Cardiac septum (tissue), 1 donor: Measurements from ENCODE around the gene PRSS27. TPM values are rescaled to one million over a fixed set of nuclear protein-coding genes. Genes with fewer than 3 reads are reported as not detected.
"Not testable (repeated sequence)": the region's sequence is repeated elsewhere in the genome, so short reads cannot be mapped to it uniquely, and the experiment has no call there.

Experiments
- DNase-seq: peaks from one replicate; pipeline ENCODE4 v3.0.0-alpha.2; 2020; ENCODE audit warnings: low spot score
- intact Hi-C: fragments of 100-400 bp; cut with DNase I; formaldehyde crosslinking; loops from one replicate; pipeline ENCODE4 v1.14.0; 2022
- total RNA-seq: library from RNA; stranded (reverse); fragmentation: NEBNext Ultra II Directional; extraction: Animal tissue kit (Norgen Biotek cat#: 25700); gene quantifications from one replicate; pipeline ENCODE4 v1.2.1, GENCODE V29; 2021
- donor health status: DM: no; HTN: no; CAD: no.

PRSS27 gene
- total RNA-seq, 1 donor from 2014 or later, result 0.40 TPM

DNA sequence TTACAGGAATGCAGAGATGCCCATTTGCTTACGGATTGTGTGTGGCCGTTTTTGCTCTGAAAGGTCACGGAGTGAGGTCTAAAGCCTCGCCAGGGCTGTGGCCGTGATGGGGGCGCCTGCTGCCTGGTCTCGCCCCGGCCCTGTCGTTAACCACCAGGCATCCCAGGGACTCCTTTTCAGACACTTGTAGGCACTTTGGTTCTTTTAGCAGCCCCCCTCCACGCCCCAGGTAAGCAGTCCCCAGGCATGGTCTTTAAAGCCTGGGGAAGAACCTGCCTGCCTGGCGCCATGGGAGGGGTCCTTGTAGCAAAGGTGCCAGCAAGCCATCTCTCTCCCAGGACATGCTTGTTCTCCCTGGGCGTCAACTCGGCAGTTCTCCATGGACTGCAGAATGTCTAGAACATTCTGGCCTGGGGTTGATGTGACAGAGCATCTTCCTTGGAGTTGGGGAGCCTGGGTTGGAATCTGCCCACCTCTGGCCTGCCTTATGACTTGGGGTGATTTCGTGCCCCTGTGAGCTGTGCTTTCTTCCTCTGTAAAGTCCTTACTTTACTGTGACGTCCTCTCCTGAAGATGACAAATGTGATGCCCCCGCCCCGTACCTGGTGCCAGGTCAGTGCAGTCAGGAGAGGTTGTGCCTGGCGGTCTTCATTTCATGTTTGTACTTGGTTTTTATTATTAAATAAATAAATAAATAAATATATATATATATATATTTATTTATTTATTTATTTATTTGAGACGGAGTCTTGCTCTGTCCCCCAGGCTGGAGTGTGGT, 32.3 kb downstream of the PRSS27 start:
- no peak for DNase-seq
- intact Hi-C loops, result no loop called here

DNA sequence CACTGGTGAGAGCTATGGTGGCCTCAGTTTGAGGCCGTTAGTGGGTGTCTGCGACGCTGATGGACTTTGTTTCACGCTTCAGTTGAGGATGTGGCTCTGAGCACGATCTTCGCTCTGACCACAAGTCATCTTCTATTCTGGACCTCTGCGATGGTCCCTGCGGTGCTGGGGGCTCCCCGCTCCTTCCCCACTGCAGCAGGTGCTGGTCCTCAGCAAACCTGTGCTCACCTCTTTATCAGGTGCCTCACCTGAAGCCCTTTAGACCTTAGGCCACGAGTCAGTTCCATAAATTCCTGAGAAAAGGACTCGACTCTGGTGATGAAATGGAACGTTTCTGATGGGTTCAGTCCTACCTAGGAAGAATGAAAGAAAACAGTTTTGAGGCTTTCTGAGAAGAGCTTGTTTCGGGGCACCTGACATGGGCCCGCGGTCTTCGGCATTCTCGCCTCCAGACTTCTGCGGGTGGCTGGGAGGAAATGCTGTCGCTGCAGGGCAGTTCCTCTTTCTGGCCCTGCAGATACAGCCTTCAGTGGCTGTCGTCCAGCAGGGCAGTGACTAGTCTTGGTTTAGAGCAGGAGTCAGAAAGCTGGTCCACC, 33.0 kb downstream of the PRSS27 start:
- peak; percentile 85 for DNase-seq
- intact Hi-C loops, result no loop called here

- intact Hi-C loops, DNase-seq: not testable (repeated sequence)
These were observed 33.9 kb downstream of the PRSS27 start for GRCh38 chr16:2686075-2686474.

DNA sequence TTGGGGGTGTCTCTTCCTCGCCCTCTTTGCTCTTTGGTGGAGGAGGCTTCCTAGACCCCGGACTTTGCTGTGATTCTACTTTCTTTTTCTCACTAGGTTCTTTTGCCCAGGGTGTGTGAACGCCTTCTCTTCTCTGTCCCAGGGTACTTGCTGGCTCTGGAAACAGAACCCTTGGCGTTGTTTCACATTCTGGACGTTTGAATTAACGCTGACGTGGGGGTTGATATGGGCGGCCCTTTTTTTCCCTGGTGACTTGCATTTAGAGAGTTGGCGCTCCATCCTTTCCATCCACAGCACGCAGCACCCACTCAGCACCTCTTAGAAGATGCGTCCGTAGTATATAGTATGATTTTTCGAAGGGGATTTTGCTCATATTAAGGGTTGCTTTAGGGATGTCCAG, 37.0 kb downstream of the PRSS27 start:
- intact Hi-C loops, result loop anchor here (5.0 kb wide), 1 partner anchor 39 kb away; the partner anchor contains the start of gene PRSS27
- DNase-seq, result not testable (repeated sequence)

- intact Hi-C loops, result loop anchor here (5.0 kb wide), 1 partner anchor 40 kb away; the partner anchor contains the start of gene PRSS27
These were observed 37.6 kb downstream of the PRSS27 start, which contains the start of gene KCTD5 for GRCh38 chr16:2682209-2683021. Gene KCTD5 (plus strand): TSS chr16:2682523. CDS start chr16:2682549, 26 bp downstream.

DNA sequence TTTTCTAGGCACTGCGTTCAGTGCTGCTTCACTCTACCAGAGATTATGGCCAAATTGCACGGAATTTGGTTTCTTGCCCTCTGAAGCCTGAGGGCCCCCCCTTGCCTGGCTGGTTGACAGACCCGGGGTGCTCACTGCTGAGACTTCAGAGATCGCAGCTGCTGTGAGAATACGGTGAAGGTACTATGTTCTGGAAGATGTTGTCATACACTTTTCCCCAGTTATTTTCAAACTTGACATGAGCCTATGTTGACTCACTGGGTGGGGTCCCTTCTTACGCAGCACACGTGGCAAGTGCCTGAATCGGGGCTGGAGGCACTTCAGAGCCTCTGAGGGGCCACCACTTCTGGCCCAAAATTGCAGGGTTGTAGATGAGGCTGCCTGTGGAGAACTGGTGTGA, 39.7 kb downstream of the PRSS27 start:
- intact Hi-C loops, result loop anchor here (5.0 kb wide), 1 partner anchor 42 kb away; the partner anchor contains the start of gene PRSS27
- DNase-seq, result not testable (repeated sequence)

More at GRCh38 chr16:2682209-2683021, 37.6 kb downstream of the PRSS27 start, which contains the start of gene KCTD5:
- DNase-seq, result peak; percentile 98

- DNase-seq, result not testable (repeated sequence)
- intact Hi-C loops, result loop anchor here (5.0 kb wide), 1 partner anchor 42 kb away; the partner anchor contains the start of gene PRSS27
These were observed 40.1 kb downstream of the PRSS27 start for GRCh38 chr16:2679902-2680301.

GRCh38 chr16:2678206-2678965, 41.6 kb downstream of the PRSS27 start:
- DNase-seq, intact Hi-C loops: not testable (repeated sequence)

- DNase-seq, intact Hi-C loops: not testable (repeated sequence)
These were observed 43.1 kb downstream of the PRSS27 start for GRCh38 chr16:2676937-2677336.

DNA sequence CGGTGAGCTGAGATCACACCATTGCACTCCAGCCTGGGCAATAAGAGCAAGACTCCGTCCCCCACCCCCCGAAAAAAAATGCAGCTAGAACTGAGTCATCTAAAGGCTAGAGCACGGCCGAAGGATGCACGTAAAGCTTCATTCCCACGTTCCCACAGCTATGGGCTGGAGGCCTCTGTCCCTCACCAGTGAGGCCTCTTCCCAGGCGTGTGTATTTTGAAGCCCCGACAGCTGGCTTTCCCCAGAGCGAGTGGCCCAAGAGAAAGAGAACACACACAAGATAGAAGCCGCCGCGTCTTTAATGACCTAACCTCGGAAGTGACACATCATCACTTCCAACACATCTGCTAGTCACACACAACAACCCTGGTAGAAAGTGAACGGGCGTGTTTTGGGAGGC, 44.3 kb downstream of the PRSS27 start:
- DNase-seq, result no peak
- intact Hi-C loops, result no loop called here

- intact Hi-C loops, result no loop called here
- DNase-seq, result no peak
These were observed 45.0 kb downstream of the PRSS27 start for GRCh38 chr16:2675021-2675420.

- intact Hi-C loops, result no loop called here
- peak; percentile 99 for DNase-seq
These were observed 46.7 kb downstream of the PRSS27 start for GRCh38 chr16:2673066-2673999.

DNA sequence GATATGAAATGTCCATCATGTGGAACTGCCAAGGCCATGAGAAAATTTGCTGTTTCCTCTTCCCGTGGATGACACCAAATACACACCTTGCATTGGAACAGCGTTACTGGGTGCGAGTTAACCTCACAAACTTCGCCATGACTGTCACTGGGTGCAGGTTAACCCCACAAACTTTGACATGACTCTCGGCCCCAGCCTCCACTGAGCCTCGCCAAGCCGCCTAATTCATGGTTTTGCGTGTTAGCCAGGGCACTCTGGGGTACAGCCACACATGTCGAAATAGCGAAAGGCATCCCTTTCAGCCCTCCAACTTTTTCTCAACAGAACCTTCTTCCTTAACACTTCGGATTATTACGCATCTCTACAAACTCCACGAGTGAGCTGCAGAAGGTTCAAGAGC, 48.3 kb downstream of the PRSS27 start:
- DNase-seq, result no peak
- intact Hi-C loops, result no loop called here

DNA sequence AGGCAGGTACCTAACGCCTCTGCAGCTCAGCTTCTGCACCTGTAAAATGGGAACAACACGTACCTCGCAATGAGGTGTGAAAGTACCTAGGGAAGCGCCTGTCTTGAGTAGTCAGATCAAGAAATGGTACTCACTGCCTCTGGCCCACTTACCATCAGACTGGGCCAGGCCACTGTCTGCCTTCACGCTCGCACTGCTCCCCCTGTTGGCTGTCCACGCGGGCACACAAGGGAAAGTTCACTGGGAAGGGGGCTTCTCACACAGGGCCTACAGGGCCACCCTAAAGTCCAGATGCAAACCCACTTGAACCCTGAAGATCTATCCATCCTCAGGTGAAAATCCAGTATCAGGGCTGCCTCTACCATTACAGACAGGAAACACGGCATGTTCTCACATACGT, 48.8 kb downstream of the PRSS27 start:
- DNase-seq, intact Hi-C loops: not testable (repeated sequence)

GRCh38 chr16:2670017-2670416, 50.0 kb downstream of the PRSS27 start:
- peak; percentile 87 for DNase-seq
- intact Hi-C loops, result not testable (repeated sequence)

GRCh38 chr16:2669587-2669986, 50.4 kb downstream of the PRSS27 start:
- intact Hi-C loops, DNase-seq: not testable (repeated sequence)

- DNase-seq, intact Hi-C loops: not testable (repeated sequence)
These were observed 53.4 kb downstream of the PRSS27 start for GRCh38 chr16:2666671-2667070.

GRCh38 chr16:2664574-2664982, 55.4 kb downstream of the PRSS27 start:
- intact Hi-C loops, result no loop called here
- no peak for DNase-seq
